Measurements from ENCODE around the gene MARCKSL1. TPM values are rescaled to one million over a fixed set of nuclear protein-coding genes. Genes with fewer than 3 reads are reported as not detected.

The MARCKSL1 gene
- total and polyA plus RNA-seq, 2 of the 13 experiments (the other 11 are each of a cell fraction or from before 2014, with no cell fraction given), result 81.9 to 155 TPM

GRCh38 chr1:32351399-32352238 is 15.6 kb upstream of the MARCKSL1 start (continued):
- TF ChIP-seq ZNF768 (CRISPR knock-in tag; IDR thresholded peaks at IDR 0.05), result 0 out of 2 replicates have a peak, but pooled peaks have one; percentile 20
- TF ChIP-seq RCOR2 (CRISPR knock-in tag; IDR thresholded peaks at IDR 0.05), result no peak
- no peak for TF ChIP-seq ZNF670 (CRISPR knock-in tag; IDR thresholded peaks at IDR 0.05; ENCODE audit: borderline replicate concordance)
- no peak for TF ChIP-seq SSRP1 (CRISPR knock-in tag; IDR thresholded peaks at IDR 0.05)
- TF ChIP-seq BRCA1 (CRISPR knock-in tag; IDR thresholded peaks at IDR 0.05), result peak; percentile 10; the same call in 1 of the 2 replicates
- no peak for TF ChIP-seq ZNF367 (CRISPR knock-in tag; IDR thresholded peaks at IDR 0.05; ENCODE audit: borderline replicate concordance)
- TF ChIP-seq PRPF4 (IDR thresholded peaks at IDR 0.05; ENCODE audit: low read depth, low read length, poor library complexity, severe bottlenecking), result no peak
- peak; percentile 23 for TF ChIP-seq ZNF891 (CRISPR knock-in tag; IDR thresholded peaks at IDR 0.05)
- no peak for TF ChIP-seq ZNF281 (CRISPR knock-in tag; IDR thresholded peaks at IDR 0.05; ENCODE audit: borderline replicate concordance)
- no peak for TF ChIP-seq ZNF484 (CRISPR knock-in tag; IDR thresholded peaks at IDR 0.05; ENCODE audit: borderline replicate concordance, low read depth)
- TF ChIP-seq TRAFD1 (CRISPR knock-in tag; IDR thresholded peaks at IDR 0.05; ENCODE audit: borderline replicate concordance), result no peak
- TF ChIP-seq HCFC1 (IDR thresholded peaks at IDR 0.05; ENCODE audit: low read depth, low read length), result no peak
- no peak for TF ChIP-seq ZNF317 (CRISPR knock-in tag; IDR thresholded peaks at IDR 0.05)
- peak; percentile 37; the same call in 1 of the 2 replicates for TF ChIP-seq DMAP1 (CRISPR knock-in tag; IDR thresholded peaks at IDR 0.05)
- TF ChIP-seq ZIK1 (CRISPR knock-in tag; IDR thresholded peaks at IDR 0.05; ENCODE audit: borderline replicate concordance, low read depth), result peak; percentile 28; the same call in 1 of the 2 replicates
- TF ChIP-seq ZNF12 (CRISPR knock-in tag; IDR thresholded peaks at IDR 0.05), result no peak
- no peak; the same call in 1 of the 2 replicates for TF ChIP-seq ZNF557 (CRISPR knock-in tag; IDR thresholded peaks at IDR 0.05)
- TF ChIP-seq ZNF431 (CRISPR knock-in tag; IDR thresholded peaks at IDR 0.05; ENCODE audit: borderline replicate concordance, low read depth), result peak; percentile 47; the same call in 1 of the 2 replicates
- peak; percentile 63 for TF ChIP-seq SAP130 (CRISPR knock-in tag; IDR thresholded peaks at IDR 0.05; ENCODE audit: low read depth)
- TF ChIP-seq KDM5A (IDR thresholded peaks at IDR 0.05; ENCODE audit: borderline replicate concordance, low read length), result no peak
- TF ChIP-seq TCF12 (IDR thresholded peaks at IDR 0.05), result no peak
- TF ChIP-seq TCF12 (CRISPR knock-in tag; IDR thresholded peaks at IDR 0.05), result peak; percentile 50; the same call in 1 of the 2 replicates
- no peak for TF ChIP-seq HMGA1 (CRISPR knock-in tag; conservative IDR thresholded peaks at IDR 0.05)
- TF ChIP-seq REL (CRISPR knock-in tag; conservative IDR thresholded peaks at IDR 0.05), result peak; percentile 27; the same call in 1 of the 2 replicates
- no peak for TF ChIP-seq JUN (CRISPR knock-in tag; IDR thresholded peaks at IDR 0.05)
- no peak for TF ChIP-seq LBX2 (CRISPR knock-in tag; IDR thresholded peaks at IDR 0.05; ENCODE audit: borderline replicate concordance)
- TF ChIP-seq ADNP (CRISPR knock-in tag; IDR thresholded peaks at IDR 0.05), result no peak
- TF ChIP-seq RARA (CRISPR knock-in tag; IDR thresholded peaks at IDR 0.05), result peak; percentile 44; the same call in 1 of the 2 replicates

Measured in HepG2 (cell line).